Activated T-helper 1 cell treated with anti-CD3 and anti-CD28 coated beads, Interleukin-12 subunit alpha, Interleukin-12 subunit beta, Interleukin-2, Interleukin-4 antibody, amounts not matched to agents 30 ng/mL and 10 ng/mL and 1 ng/mL, durations not matched to agents 14 hours and 24 hours and 36 hours (primary cell): ENCODE measurements around the gene SIRT7. TPM values are rescaled to one million over a fixed set of nuclear protein-coding genes. Genes with fewer than 3 reads are reported as not detected.

Experiments used
- DNase-seq: peaks from one replicate; pipeline ENCODE4 v3.0.0; 2021; ENCODE audit warnings: low spot score
- H3K27ac Mint-ChIP-seq: one replicate; pipeline ENCODE4 v1.8.0; 2021; ENCODE audit warnings: mild to moderate bottlenecking, mixed read lengths
- H3K27me3 Mint-ChIP-seq: one replicate; pipeline ENCODE4 v1.8.0; 2022; ENCODE audit warnings: mild to moderate bottlenecking, moderate library complexity, mixed read lengths; ENCODE audit not compliant: insufficient read depth
- H3K36me3 Mint-ChIP-seq: one replicate; pipeline ENCODE4 v1.8.0; 2021; ENCODE audit warnings: low read depth, mixed read lengths
- H3K4me1 Mint-ChIP-seq: one replicate; pipeline ENCODE4 v1.8.0; 2021; ENCODE audit warnings: low read depth, mixed read lengths
- H3K4me3 Mint-ChIP-seq: one replicate; pipeline ENCODE4 v1.8.0; 2021; ENCODE audit warnings: mild to moderate bottlenecking, moderate library complexity, mixed read lengths
- H3K9me3 Mint-ChIP-seq: one replicate; pipeline ENCODE4 v1.8.0; 2021; ENCODE audit warnings: mixed read lengths
- intact Hi-C: fragments of 100-400 bp; cut with micrococcal nuclease; formaldehyde crosslinking; loops from one replicate; pipeline ENCODE4 v1.15.1; 2024
- total RNA-seq: library from RNA; stranded (reverse); gene quantifications from 2 replicates; pipeline ENCODE4 v1.2.3, GENCODE V29; 2022

Gene SIRT7
- total RNA-seq, 1 donor from 2014 or later, result 57.5 TPM

DNA sequence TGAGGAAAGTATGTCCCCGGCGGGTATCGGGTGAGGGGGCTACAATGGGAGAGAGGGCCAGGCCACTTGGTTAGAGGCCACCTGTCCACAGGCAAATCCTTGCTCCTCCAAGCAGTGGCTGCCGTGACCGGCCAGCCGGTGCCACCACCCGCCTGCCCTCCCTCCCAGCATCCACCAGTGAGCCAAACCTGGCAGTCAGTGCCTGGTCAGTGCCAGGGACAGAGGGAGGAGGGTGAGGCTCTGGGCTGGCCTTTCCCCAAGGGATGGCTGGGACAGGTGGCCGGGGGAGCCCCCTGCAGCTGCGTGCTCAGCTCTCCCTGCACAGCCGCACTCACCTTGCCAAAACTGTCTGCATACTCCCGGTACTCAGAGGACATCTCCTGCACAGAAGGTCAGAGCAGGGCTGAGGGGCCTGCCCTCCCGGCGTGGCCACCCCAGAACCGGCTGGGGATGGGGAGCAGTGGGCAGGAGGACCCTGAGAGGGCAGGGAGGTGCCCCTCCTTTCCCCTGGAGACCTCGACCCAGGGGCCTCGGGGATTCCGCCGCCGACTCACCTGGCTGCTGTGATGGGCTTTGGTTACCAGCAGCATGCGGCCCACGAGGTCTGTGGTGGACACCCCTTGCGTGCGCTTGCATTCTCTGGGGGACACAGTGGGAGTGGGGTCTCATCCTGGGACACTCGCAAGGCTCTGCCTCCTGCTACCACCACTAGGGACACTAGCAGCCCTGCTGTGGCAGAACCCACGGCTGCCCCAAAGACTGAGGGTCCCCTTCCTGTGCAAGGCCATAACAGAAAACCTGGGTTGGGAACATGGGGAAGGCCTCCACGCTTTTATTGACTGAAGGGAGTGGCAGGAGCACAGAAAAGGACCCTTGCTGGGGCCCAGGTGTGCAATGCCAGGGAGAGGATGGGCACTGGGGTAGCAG lies 10.5 kb downstream of the SIRT7 start:
- no peaks in the 10 kb centered on the region for H3K9me3 Mint-ChIP-seq
- no peak overlapping the region for H3K4me3 Mint-ChIP-seq
- H3K4me1 Mint-ChIP-seq, result peaks cover 13% of the 10 kb centered on the region
- no peak overlapping the region for H3K27ac Mint-ChIP-seq
- no peaks in the 10 kb centered on the region for H3K27me3 Mint-ChIP-seq
- peaks cover 7% of the 10 kb centered on the region for H3K36me3 Mint-ChIP-seq
- intact Hi-C loops, result no loop called here
- no peak for DNase-seq

DNA sequence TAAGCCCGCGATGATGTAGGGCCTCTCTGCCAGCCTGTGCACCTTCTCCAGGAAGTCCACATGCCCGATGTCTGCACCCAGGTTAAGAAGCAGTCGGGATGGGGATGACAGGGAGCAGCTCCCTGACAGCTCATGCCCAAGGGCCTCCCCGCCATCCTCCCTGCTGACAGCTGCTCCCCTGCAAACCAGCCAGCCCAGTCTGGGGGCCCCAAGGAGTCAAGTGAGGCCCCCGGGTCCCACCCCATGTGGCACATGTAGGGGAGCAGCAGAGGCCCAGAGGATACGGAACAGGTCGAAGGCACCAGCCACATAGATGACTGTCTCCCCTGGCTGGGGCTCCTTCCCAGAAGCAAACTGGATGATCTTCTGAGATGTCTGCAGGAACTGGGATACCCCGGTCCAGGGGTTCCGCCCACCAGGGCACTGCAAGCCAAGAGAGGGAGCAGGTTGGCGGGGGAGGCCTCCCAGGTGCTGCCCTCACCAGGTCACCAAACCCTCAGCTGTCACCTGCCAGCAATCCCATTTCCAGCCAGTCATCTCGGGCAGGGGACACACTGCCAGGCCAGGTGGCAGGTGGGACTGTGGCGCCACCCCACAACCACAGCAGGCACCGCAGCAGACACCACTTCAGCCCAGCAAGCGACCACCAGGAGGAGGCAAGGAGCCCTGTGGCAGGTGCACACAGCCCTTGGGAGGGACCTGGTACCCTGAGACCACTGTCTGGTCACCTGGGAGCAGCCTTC lies 11.3 kb downstream of the SIRT7 start:
- no peak overlapping the region for H3K27ac Mint-ChIP-seq
- no peak overlapping the region for H3K4me3 Mint-ChIP-seq
- H3K4me1 Mint-ChIP-seq, result peaks cover 6% of the 10 kb centered on the region
- no peaks in the 10 kb centered on the region for H3K27me3 Mint-ChIP-seq
- intact Hi-C loops, result no loop called here
- DNase-seq, result no peak
- H3K9me3 Mint-ChIP-seq, result no peaks in the 10 kb centered on the region
- H3K36me3 Mint-ChIP-seq, result peaks cover 5% of the 10 kb centered on the region

DNA sequence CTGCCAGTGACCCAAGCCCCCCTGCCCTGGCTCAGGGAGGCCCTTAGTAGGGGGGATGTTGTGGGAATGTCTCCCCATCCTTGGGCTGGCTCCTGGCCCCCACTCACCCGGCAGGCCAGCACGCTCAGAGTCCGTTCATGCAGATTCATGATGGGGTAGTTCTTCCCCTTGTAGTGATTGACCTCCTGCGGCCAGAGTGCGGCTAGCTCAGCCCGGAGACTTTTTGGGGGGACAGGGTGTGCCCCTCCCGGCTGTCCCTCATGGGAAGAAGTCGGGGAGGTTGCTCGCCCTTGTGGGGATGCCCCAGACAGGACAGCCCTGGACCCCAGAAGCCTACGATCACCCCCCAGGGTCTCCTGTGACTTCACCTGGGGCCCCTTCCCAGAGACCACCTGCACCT lies 12.0 kb downstream of the SIRT7 start:
- H3K9me3 Mint-ChIP-seq, result no peaks in the 10 kb centered on the region

DNA sequence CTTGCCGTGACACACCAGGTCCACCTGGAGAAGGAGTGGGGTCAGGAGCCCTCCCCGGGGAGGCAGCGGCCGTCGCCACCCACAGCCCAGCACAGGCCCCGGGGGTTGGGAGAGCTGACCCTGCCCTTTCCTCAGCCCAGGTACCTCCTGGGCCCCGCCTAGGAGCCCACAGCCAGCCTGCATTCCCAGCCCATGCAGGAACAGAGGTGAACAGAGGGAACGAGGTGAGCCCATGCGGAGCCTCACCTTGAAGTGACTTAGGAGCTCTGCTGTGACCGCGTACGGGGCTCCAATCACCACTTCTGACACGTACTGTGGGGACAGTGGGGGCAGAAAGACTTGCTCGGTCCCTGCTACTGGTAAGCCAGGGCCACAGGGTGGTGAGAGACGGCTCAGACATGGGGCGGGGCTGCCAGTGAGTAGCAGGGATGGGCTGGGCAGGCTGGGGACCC lies 12.5 kb downstream of the SIRT7 start:
- intact Hi-C loops, result no loop called here
- Mint-ChIP-seq H3K9me3 (no peaks in the 10 kb centered on the region), H3K4me3 (no peak overlapping the region), H3K4me1 (peaks cover 13% of the 10 kb centered on the region), H3K27me3 (peaks cover 3% of the 10 kb centered on the region), H3K27ac (no peak overlapping the region), H3K36me3 (peaks cover 12% of the 10 kb centered on the region)
- no peak for DNase-seq

More for the DNA sequence above, 12.0 kb downstream of the SIRT7 start:
- H3K36me3 Mint-ChIP-seq, result peaks cover 7% of the 10 kb centered on the region
- peaks cover 9% of the 10 kb centered on the region for H3K4me1 Mint-ChIP-seq
- H3K27ac Mint-ChIP-seq, result no peak overlapping the region
- intact Hi-C loops, result no loop called here
- H3K27me3 Mint-ChIP-seq, result peaks cover under 1% of the 10 kb centered on the region
- no peak overlapping the region for H3K4me3 Mint-ChIP-seq
- DNase-seq, result no peak

DNA sequence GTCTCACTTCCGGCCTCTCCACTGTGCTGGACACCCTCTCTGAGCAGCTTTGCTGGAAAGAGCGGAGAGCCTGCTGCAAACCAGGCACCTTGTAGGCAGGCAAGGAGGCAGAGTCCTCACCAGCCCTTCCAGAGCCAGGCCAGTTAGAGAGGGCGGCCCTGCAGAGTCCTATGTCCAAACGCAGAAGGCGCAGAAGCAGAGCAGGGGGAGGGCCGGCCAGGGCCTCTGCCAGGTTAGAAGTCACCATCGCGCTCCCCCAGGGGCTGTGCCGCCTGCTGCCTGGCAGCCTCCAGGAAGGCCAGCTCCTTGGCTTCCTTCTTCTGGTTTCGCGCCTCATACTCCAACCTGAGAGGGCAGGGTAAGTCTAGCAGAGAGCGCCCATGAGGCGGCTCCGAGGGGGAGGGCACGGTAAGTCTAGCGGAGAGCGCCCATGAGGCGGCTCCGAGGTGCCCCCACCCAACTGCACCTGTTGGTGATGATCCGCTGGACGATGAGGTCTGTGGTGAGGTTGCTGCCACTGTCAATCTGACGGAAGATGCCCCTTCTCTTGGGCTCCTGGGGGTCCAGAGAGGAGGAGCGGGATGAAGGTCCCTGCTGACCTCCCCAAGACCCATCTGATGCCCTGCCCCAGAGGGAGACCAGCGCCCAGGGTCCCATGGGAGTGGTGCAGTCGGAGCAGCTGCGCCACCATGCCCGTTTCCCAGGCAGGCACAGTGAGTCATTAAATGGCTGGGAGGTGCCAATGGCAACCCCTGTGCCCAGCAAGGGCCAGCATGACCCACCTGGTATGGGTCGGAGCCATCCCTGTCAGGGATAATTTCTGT lies 13.2 kb downstream of the SIRT7 start:
- H3K27me3 Mint-ChIP-seq, result peaks cover 3% of the 10 kb centered on the region
- H3K9me3 Mint-ChIP-seq, result no peaks in the 10 kb centered on the region
- no peak overlapping the region for H3K27ac Mint-ChIP-seq
- no peak for DNase-seq
- H3K4me1 Mint-ChIP-seq, result peaks cover 9% of the 10 kb centered on the region
- no peak overlapping the region for H3K4me3 Mint-ChIP-seq
- H3K36me3 Mint-ChIP-seq, result peaks cover 13% of the 10 kb centered on the region
- intact Hi-C loops, result no loop called here

DNA sequence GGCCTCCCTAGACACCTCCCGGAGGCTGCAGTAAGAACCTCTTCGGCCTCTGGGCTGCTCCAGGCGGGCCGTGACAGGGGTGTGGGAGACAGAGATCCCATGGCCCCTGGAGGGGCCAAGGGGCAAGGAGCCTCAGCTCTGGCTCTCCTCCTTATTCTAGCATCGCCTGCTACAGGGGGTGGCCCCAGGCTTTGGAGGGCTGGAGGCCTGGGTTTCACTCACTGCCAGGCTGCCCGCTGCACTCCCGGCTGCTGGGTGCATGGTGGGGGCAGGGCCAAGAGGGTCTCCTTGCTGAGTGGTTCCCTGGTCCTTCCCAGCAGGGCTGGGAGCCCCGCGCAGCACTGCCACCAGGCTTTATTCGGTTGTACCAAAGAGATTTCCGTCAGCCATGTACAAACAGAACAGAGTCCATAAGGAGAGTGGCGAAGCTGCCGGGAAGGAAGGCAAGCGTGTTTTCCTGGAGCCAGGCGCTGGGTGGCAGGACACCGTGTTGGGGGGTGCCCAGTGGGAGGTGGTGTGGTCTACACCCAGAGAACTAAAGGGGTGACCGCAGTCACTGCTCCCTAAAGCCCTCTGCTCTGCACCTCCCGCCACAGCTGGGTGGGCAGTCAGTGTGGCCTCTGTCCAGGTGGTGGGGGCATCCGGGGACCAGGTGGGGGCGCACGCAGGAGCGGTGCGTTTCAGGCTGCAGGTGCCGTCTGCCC lies 13.9 kb downstream of the SIRT7 start:
- no peak for DNase-seq
- H3K27ac Mint-ChIP-seq, result no peak overlapping the region
- no peaks in the 10 kb centered on the region for H3K9me3 Mint-ChIP-seq
- H3K27me3 Mint-ChIP-seq, result peaks cover 3% of the 10 kb centered on the region
- intact Hi-C loops, result no loop called here
- H3K4me3 Mint-ChIP-seq, result no peak overlapping the region
- peaks cover 13% of the 10 kb centered on the region for H3K36me3 Mint-ChIP-seq
- H3K4me1 Mint-ChIP-seq, result peaks cover 8% of the 10 kb centered on the region

DNA sequence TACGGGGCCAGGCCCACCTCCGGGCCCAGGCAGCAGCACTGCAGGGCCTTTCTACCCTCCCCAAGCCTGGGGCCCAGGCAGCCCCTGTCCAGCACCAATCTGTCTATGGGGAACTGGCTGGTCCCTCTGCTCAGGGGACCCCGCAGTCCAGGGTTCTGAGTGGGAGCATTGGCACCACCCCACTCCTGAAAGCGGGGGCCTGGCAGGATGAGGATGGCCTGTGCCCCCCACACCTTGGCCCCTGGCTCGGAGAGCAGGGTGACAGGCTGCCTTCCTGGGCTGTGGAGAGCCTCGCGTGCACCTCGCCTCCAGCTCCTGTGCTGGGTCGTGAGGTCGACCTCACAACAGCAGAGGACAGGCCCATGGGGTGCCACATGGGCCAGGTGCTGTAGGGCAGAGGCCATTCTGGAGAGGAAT lies 14.6 kb downstream of the SIRT7 start:
- Mint-ChIP-seq H3K4me3 (no peak overlapping the region), H3K9me3 (no peaks in the 10 kb centered on the region), H3K36me3 (peaks cover 12% of the 10 kb centered on the region), H3K27ac (no peak overlapping the region), H3K4me1 (peaks cover 8% of the 10 kb centered on the region), H3K27me3 (peaks cover 3% of the 10 kb centered on the region)
- no peak for DNase-seq
- intact Hi-C loops, result no loop called here

DNA sequence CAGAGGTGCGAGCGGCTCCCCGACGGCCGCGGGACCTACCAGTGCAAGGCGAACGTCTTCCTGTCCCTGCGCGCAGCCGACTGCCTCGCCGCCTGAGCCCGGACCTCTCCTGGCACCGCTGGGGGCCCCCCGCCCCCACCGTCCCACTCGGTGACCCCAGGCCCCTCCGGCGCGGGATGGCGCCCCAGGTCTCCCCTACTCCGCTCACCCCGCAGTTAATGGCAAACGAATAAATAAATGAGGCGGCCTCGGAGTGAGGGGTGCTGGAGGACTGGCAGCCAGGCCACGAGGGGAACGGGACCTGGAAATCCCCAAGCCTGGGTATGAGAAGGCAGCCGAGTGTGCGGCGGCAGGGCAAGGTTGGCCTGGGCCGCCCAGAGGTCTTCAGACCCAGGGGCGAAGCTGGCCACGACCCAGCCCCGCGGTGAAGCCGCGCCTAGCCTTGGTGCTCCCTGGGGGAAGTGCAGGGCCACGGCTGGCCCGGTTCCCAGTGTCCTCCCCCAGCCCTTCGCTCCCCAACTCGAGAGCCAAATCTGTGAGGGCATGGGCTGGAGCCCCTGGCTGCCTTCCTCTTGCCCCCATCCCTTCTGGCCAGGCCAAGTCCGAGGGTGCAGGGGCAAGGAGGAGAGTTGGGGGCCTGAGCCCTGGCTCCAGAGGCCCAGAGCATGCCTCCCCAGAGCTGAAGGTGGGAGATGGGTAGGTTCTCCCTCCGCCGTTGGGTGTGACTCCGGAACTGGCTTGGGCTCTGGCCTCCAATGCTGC lies 15.1 kb downstream of the SIRT7 start:
- no peak overlapping the region for H3K4me3 Mint-ChIP-seq
- DNase-seq, result no peak
- no peaks in the 10 kb centered on the region for H3K9me3 Mint-ChIP-seq
- H3K27me3 Mint-ChIP-seq, result peaks cover 3% of the 10 kb centered on the region
- H3K27ac Mint-ChIP-seq, result no peak overlapping the region
- H3K36me3 Mint-ChIP-seq, result peaks cover 11% of the 10 kb centered on the region
- peaks cover 8% of the 10 kb centered on the region for H3K4me1 Mint-ChIP-seq
- intact Hi-C loops, result no loop called here

DNA sequence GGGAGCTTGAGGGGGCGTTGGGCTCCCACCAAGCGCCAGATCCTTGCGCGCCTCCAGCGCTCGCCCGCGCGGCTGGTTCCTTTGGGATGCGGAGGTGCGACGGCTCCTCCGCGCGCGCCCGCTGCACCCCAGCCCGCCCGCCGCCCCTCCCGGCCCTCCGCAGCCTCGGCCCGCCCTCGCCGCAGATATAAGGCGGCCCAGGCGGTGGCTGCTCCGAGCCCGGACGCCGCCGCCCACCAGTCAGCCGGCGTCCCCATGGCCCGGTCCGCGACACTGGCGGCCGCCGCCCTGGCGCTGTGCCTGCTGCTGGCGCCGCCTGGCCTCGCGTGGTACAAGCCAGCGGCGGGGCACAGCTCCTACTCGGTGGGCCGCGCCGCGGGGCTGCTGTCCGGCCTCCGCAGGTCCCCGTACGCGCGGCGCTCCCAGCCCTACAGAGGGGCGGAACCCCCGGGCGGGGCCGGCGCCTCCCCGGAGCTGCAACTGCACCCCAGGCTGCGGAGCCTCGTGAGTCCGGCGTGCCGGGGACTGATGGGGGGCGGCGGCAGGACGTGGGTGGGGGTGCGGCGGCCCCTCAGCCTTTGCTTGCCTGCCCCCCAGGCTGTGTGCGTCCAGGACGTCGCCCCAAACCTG lies 15.8 kb downstream of the SIRT7 start, which contains the start of gene NPB:
Gene NPB, plus strand, starts transcription at position 216 of the 630 bp plus-strand sequence. Its CDS starts 40 bp downstream, at position 256.
- H3K36me3 Mint-ChIP-seq, result peaks cover 11% of the 10 kb centered on the region
- no peak within 1 kb of the TSS for H3K4me3 Mint-ChIP-seq

DNA sequence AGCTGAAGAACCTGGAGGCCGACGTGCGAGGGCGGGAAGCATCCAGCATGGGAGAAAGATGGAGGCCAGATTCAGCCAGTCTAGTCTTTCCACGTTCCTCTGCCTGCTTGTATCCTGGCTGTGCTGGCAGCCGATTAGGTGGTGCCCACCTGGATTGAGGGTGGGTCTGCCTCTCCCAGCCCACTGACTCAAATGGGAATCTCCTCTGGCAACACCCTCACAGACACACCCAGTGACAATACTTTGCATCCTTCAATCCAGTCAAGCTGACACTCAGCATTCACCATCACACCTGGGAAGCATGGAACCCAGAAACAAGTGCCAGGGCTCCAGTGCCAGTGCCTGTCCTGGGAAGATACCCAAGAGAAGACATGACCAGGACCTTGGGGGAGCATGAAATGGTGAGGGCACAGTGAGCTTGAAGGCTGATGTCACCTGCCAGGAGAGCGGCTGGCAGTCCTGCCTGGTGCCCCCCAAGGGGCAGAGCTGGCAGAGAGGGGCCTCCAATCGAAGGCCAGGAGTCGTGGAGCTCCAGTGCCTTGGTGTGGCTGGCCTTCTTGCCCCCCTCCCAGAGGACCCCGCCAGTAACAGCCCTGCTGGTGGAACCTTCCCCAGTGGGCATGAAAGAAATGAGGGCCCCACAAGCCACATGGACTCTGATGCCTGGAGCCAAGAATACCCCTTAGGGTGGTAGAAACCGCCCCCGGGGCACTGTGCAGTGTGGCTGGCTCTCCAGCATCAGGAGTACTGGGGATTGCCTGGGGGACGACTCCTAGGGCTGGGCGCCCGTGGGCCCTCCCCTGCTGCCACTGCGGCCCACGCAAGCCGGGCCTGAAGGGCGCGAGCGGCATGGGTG lies 16.6 kb downstream of the SIRT7 start:
- no peaks in the 10 kb centered on the region for H3K9me3 Mint-ChIP-seq
- intact Hi-C loops, result no loop called here
- H3K4me1 Mint-ChIP-seq, result peaks cover 8% of the 10 kb centered on the region
- H3K27me3 Mint-ChIP-seq, result peaks cover 3% of the 10 kb centered on the region
- no peak overlapping the region for H3K27ac Mint-ChIP-seq
- H3K36me3 Mint-ChIP-seq, result peaks cover 11% of the 10 kb centered on the region
- H3K4me3 Mint-ChIP-seq, result no peak overlapping the region
- DNase-seq, result no peak

More for the DNA sequence above, 15.8 kb downstream of the SIRT7 start, which contains the start of gene NPB:
- peaks cover 3% of the 10 kb centered on the region for H3K27me3 Mint-ChIP-seq
- peaks cover 8% of the 10 kb centered on the region for H3K4me1 Mint-ChIP-seq
- no peaks in the 10 kb centered on the region for H3K9me3 Mint-ChIP-seq
- DNase-seq, result no peak
- intact Hi-C loops, result no loop called here
- no peak within 1 kb of the TSS for H3K27ac Mint-ChIP-seq
